Tibial nerve (tissue), 4 donors: ENCODE measurements around the gene PBRM1.

ENCODE experiments used
- EP300 ChIP-seq, 2 donors: sonication (generic); formaldehyde crosslinking; IDR thresholded peaks; one replicate each; pipeline ENCODE4 v1.6.1; 2017; ENCODE audit warnings: antibody characterized with exemption in 2 of 2, mild to moderate bottlenecking in 1 of 2
- POLR2A ChIP-seq, 2 donors: fragments of 450-650 bp; IDR thresholded peaks; one replicate each; pipeline ENCODE4 v1.6.1; 2017; ENCODE audit warnings: antibody characterized with exemption in 2 of 2, mild to moderate bottlenecking in 2 of 2, moderate library complexity in 2 of 2
- TF ChIP-seq, protein P1 (sequence below), 5 experiments: fragments of 200-600 bp in 3 of 5; fragments of 450-650 bp in 2 of 5; sonication (generic) in 3 of 5; IDR thresholded peaks; one replicate each; pipeline ENCODE4 v1.5.1; 2016 to 2019; ENCODE audit warnings: antibody characterized with exemption in 5 of 5, mild to moderate bottlenecking in 3 of 5, moderate library complexity in 2 of 5

GRCh38 chr3:52561028-52561747 is 124.5 kb downstream of the PBRM1 start:
- TF ChIP-seq, protein P1, sequence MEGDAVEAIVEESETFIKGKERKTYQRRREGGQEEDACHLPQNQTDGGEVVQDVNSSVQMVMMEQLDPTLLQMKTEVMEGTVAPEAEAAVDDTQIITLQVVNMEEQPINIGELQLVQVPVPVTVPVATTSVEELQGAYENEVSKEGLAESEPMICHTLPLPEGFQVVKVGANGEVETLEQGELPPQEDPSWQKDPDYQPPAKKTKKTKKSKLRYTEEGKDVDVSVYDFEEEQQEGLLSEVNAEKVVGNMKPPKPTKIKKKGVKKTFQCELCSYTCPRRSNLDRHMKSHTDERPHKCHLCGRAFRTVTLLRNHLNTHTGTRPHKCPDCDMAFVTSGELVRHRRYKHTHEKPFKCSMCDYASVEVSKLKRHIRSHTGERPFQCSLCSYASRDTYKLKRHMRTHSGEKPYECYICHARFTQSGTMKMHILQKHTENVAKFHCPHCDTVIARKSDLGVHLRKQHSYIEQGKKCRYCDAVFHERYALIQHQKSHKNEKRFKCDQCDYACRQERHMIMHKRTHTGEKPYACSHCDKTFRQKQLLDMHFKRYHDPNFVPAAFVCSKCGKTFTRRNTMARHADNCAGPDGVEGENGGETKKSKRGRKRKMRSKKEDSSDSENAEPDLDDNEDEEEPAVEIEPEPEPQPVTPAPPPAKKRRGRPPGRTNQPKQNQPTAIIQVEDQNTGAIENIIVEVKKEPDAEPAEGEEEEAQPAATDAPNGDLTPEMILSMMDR (IDR thresholded peaks at IDR 0.05) = no peak
- no peak for TF ChIP-seq EP300 (IDR thresholded peaks at IDR 0.05)
- TF ChIP-seq POLR2A (IDR thresholded peaks at IDR 0.05) = no peak
